Measurements from ENCODE around the gene ZGPAT.

ZGPAT gene

GRCh38 chr20:63679799-63680305 lies 28.0 kb upstream of the ZGPAT start:
- DNase-seq (ENCODE audit: low spot score) = no peak

- no peak for DNase-seq (ENCODE audit: low spot score)
Measured at GRCh38 chr20:63680427-63680826, 27.4 kb upstream of the ZGPAT start.

GRCh38 chr20:63680857-63681608 lies 26.8 kb upstream of the ZGPAT start:
- DNase-seq (ENCODE audit: low spot score) = no peak

- no peak for DNase-seq (ENCODE audit: low spot score)
Measured at GRCh38 chr20:63681609-63682142, 26.2 kb upstream of the ZGPAT start.

- DNase-seq (ENCODE audit: low spot score) = no peak
Measured at GRCh38 chr20:63682384-63683139, 25.3 kb upstream of the ZGPAT start.

- DNase-seq (ENCODE audit: low spot score) = no peak
Measured at GRCh38 chr20:63685269-63686026, 22.4 kb upstream of the ZGPAT start.

- no peak for DNase-seq (ENCODE audit: low spot score)
Measured at GRCh38 chr20:63686094-63686491, 21.7 kb upstream of the ZGPAT start.

GRCh38 chr20:63686492-63687321 lies 21.1 kb upstream of the ZGPAT start:
- DNase-seq (ENCODE audit: low spot score) = no peak

- DNase-seq (ENCODE audit: low spot score) = no peak
Measured at GRCh38 chr20:63687419-63688178, 20.2 kb upstream of the ZGPAT start.

GRCh38 chr20:63688228-63689045 lies 19.4 kb upstream of the ZGPAT start:
- DNase-seq (ENCODE audit: low spot score) = no peak

GRCh38 chr20:63689046-63690002 lies 18.5 kb upstream of the ZGPAT start:
- DNase-seq (ENCODE audit: low spot score) = no peak

GRCh38 chr20:63690003-63690897 lies 17.6 kb upstream of the ZGPAT start:
- DNase-seq (ENCODE audit: low spot score) = no peak

GRCh38 chr20:63690898-63691710 lies 16.7 kb upstream of the ZGPAT start:
- no peak for DNase-seq (ENCODE audit: low spot score)

GRCh38 chr20:63691711-63692435 lies 16.0 kb upstream of the ZGPAT start:
- no peak for DNase-seq (ENCODE audit: low spot score)

- no peak for DNase-seq (ENCODE audit: low spot score)
Measured at GRCh38 chr20:63692436-63693082, 15.3 kb upstream of the ZGPAT start.

Measured in HuH-7 (cell line).